ENCODE measurements around the gene LNPK.

LNPK gene

DNA sequence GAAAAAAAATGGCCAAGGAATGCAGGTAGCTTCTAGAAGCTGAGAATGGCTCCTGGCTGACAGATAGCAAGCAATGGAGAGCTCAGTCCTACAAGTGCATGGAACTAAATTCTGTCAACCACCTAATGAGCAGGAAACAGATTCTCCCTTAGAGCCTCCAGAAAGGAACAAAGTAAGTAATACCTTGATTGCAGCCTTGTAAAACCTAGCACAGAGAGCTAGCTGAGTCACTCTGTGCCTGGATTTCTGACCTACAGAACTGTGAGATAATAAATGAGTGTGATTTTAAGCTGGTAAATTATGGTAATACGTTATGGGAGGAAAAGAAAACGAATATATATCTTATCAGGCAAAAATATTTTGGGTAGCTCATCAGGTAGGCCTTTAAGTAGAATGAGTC, 7.4 kb upstream of the LNPK start:
- no peak overlapping the region for H3K4me3 ChIP-seq (ENCODE audit: low read depth, low read length)
- no peak for DNase-seq (ENCODE audit: low read depth)
- TF ChIP-seq MYC (IDR thresholded peaks at IDR 0.05; ENCODE audit: low read depth, low read length), result no peak
- TF ChIP-seq POLR2A (IDR thresholded peaks at IDR 0.05; ENCODE audit: extremely low read depth, insufficient read length), result no peak
- no peak for TF ChIP-seq MAX (IDR thresholded peaks at IDR 0.05; ENCODE audit: low read depth, low read length)
- TF ChIP-seq, protein P1, sequence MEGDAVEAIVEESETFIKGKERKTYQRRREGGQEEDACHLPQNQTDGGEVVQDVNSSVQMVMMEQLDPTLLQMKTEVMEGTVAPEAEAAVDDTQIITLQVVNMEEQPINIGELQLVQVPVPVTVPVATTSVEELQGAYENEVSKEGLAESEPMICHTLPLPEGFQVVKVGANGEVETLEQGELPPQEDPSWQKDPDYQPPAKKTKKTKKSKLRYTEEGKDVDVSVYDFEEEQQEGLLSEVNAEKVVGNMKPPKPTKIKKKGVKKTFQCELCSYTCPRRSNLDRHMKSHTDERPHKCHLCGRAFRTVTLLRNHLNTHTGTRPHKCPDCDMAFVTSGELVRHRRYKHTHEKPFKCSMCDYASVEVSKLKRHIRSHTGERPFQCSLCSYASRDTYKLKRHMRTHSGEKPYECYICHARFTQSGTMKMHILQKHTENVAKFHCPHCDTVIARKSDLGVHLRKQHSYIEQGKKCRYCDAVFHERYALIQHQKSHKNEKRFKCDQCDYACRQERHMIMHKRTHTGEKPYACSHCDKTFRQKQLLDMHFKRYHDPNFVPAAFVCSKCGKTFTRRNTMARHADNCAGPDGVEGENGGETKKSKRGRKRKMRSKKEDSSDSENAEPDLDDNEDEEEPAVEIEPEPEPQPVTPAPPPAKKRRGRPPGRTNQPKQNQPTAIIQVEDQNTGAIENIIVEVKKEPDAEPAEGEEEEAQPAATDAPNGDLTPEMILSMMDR (IDR thresholded peaks at IDR 0.05; ENCODE audit: low read depth, low read length), result no peak

DNA sequence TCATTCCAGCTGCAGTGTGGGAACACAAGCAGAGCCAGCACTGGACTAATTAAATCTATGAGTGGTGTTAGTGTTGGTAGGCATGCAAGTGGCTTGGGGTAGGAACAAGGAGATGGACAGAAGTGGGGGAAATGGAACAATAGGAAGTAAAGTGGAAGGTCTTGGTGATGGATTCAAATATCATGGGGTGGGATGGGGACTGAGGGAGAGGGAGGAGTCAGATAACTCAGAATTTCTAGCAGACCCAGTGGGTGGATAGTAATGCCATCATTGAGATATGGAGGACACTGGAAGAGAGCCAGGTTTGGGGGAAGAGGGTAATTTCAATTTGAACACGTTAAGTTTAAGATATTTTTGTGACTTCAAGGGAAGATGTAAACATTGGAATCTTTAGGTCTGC, 2.9 kb upstream of the LNPK start:
- TF ChIP-seq MAX (IDR thresholded peaks at IDR 0.05; ENCODE audit: low read depth, low read length) (no peak), MYC (IDR thresholded peaks at IDR 0.05; ENCODE audit: low read depth, low read length) (no peak), POLR2A (IDR thresholded peaks at IDR 0.05; ENCODE audit: extremely low read depth, insufficient read length) (no peak)
- TF ChIP-seq, protein P1 (IDR thresholded peaks at IDR 0.05; ENCODE audit: low read depth, low read length), result no peak
- H3K4me3 ChIP-seq (ENCODE audit: low read depth, low read length), result no peak overlapping the region
- DNase-seq (ENCODE audit: low read depth), result no peak

GRCh38 chr2:176003958-176004357, 1.9 kb upstream of the LNPK start:
- H3K4me3 ChIP-seq (ENCODE audit: low read depth, low read length), result no peak overlapping the region
- DNase-seq (ENCODE audit: low read depth), result no peak
- TF ChIP-seq MYC (IDR thresholded peaks at IDR 0.05; ENCODE audit: low read depth, low read length) (no peak), POLR2A (IDR thresholded peaks at IDR 0.05; ENCODE audit: extremely low read depth, insufficient read length) (no peak), MAX (IDR thresholded peaks at IDR 0.05; ENCODE audit: low read depth, low read length) (no peak)
- TF ChIP-seq, protein P1 (IDR thresholded peaks at IDR 0.05; ENCODE audit: low read depth, low read length), result no peak

- peak overlapping the region; percentile 59 for H3K4me3 ChIP-seq (ENCODE audit: low read depth, low read length)
- TF ChIP-seq MAX (IDR thresholded peaks at IDR 0.05; ENCODE audit: low read depth, low read length), result no peak
- TF ChIP-seq, protein P1 (IDR thresholded peaks at IDR 0.05; ENCODE audit: low read depth, low read length), result no peak
- no peak for TF ChIP-seq POLR2A (IDR thresholded peaks at IDR 0.05; ENCODE audit: extremely low read depth, insufficient read length)
- no peak for TF ChIP-seq MYC (IDR thresholded peaks at IDR 0.05; ENCODE audit: low read depth, low read length)
- DNase-seq (ENCODE audit: low read depth), result no peak
Observed at GRCh38 chr2:176002688-176003210, 682 bp upstream of the LNPK start.

GRCh38 chr2:176001281-176001915, 669 bp downstream of the LNPK start:
- TF ChIP-seq, protein P1 (IDR thresholded peaks at IDR 0.05; ENCODE audit: low read depth, low read length), result no peak
- peak; percentile 17; the same call in 1 of the 2 replicates for TF ChIP-seq MYC (IDR thresholded peaks at IDR 0.05; ENCODE audit: low read depth, low read length)
- peak; percentile 17; the same call in 1 of the 2 replicates for TF ChIP-seq MAX (IDR thresholded peaks at IDR 0.05; ENCODE audit: low read depth, low read length)
- peak overlapping the region; percentile 90 for H3K4me3 ChIP-seq (ENCODE audit: low read depth, low read length)
- DNase-seq (ENCODE audit: low read depth), result peak; percentile 84

Measured in NB4 (cell line).